GM12878 (cell line): ENCODE measurements around the gene TSPAN15. TPM values are rescaled to one million over a fixed set of nuclear protein-coding genes. Genes with fewer than 3 reads are reported as not detected.

Experiments used
- ATAC-seq: fragments of 200-7000 bp; cut with Tn5 transposase; 3 replicates; pipeline ENCODE4 v1.9.1; 2020; ENCODE audit warnings: mild to moderate bottlenecking, moderate library complexity
- BruUV-seq: library from RNA; stranded (reverse); fragments of 400-500 nt; replicated peaks from 2 replicates; lab custom pipeline; 2021; lab: Mats Ljungman, UMichigan
- CTCF ChIA-PET: fragments of 300-600 bp; sonication (Branson Sonifier 250); formaldehyde crosslinking; extraction: SDS; loops from one replicate; lab custom pipeline; 2021; ENCODE audit warnings: inconsistent platforms; lab: Yijun Ruan, JAX
- POLR2A ChIA-PET: fragments of 350-600 bp; formaldehyde crosslinking; extraction: SDS; loops from one replicate; lab custom pipeline; 2021; ENCODE audit warnings: inconsistent platforms; lab: Charles Lee
- RAD21 ChIA-PET: fragments of 300-600 bp; sonication (Branson Sonifier 250); formaldehyde crosslinking; loops from one replicate; lab custom pipeline; 2023; ENCODE audit warnings: antibody characterized with exemption; ENCODE audit not compliant: unreplicated experiment; lab: Charles Lee
- SMC1A ChIA-PET: fragments of 300-600 bp; sonication (Branson Sonifier 250); formaldehyde crosslinking; loops from one replicate; lab custom pipeline; 2023; ENCODE audit not compliant: unreplicated experiment, uncharacterized antibody; lab: Charles Lee
- DNase-seq: peaks from one replicate; pipeline ENCODE4 v3.0.0-alpha.2; 2011; ENCODE audit warnings: low read depth, low spot score
- FAIRE-seq: peaks from 3 replicates; lab custom pipeline; 2011; peaks lifted over from hg19 to GRCh38; lab: Jason Lieb, UNC
- H2AFZ ChIP-seq: 2 replicates; pipeline ENCODE4 v1.6.0; 2011; ENCODE audit warnings: low read depth, low read length, control low read depth; ENCODE audit not compliant: control insufficient read depth
- H3K27ac ChIP-seq: 2 replicates; pipeline ENCODE4 v1.5.1; 2011; ENCODE audit warnings: control low read depth; ENCODE audit not compliant: control insufficient read depth, insufficient read depth
- H3K27me3 ChIP-seq, 2 experiments: replicated peaks in 1 of 2; 2 replicates each; pipeline versions ENCODE4 v1.6.0 to v1.6.1; 2011; ENCODE audit warnings: low read length in 1 of 2; ENCODE audit not compliant: control insufficient read depth in 2 of 2, insufficient read depth in 2 of 2
- H3K36me3 ChIP-seq, 2 experiments: 2 replicates each; pipeline ENCODE4 v1.5.1; 2011; ENCODE audit warnings: low read length in 1 of 2; ENCODE audit not compliant: control insufficient read depth in 2 of 2, insufficient read depth in 2 of 2
- H3K4me1 ChIP-seq: 2 replicates; pipeline ENCODE4 v1.6.1; 2011; ENCODE audit warnings: mild to moderate bottlenecking, low read length, moderate library complexity, mixed read lengths; ENCODE audit not compliant: control insufficient read depth, insufficient read depth
- H3K4me2 ChIP-seq: 2 replicates; pipeline ENCODE4 v1.6.0; 2011; ENCODE audit warnings: control low read depth; ENCODE audit not compliant: control insufficient read depth, insufficient read depth
- H3K4me3 ChIP-seq: fragments of 200-600 bp; sonication (generic); 2 replicates; pipeline ENCODE4 v1.5.1; 2016
- H3K79me2 ChIP-seq: 2 replicates; pipeline ENCODE4 v1.6.0; 2011; ENCODE audit warnings: low read length; ENCODE audit not compliant: control insufficient read depth, insufficient read depth
- H3K9ac ChIP-seq: 2 replicates; pipeline ENCODE4 v1.8.0; 2011; ENCODE audit warnings: low read length, control low read depth, mixed read lengths; ENCODE audit not compliant: control insufficient read depth, insufficient read depth
- H3K9me3 ChIP-seq: replicated peaks from 3 replicates; pipeline ENCODE4 v1.5.1; 2011; ENCODE audit warnings: mild to moderate bottlenecking, low read length; ENCODE audit not compliant: control insufficient read depth, insufficient read depth
- H4K20me1 ChIP-seq: 2 replicates; pipeline ENCODE4 v1.6.0; 2011; ENCODE audit not compliant: control insufficient read depth, insufficient read depth
- ATF3 ChIP-seq: IDR thresholded peaks from 2 replicates; pipeline ENCODE4 v1.6.1; 2011; ENCODE audit warnings: low read depth, mild to moderate bottlenecking, low read length, moderate library complexity, borderline replicate concordance; ENCODE audit errors: extremely low read depth
- CHD4 ChIP-seq: fragments of 200-600 bp; sonication (generic); IDR thresholded peaks from 2 replicates; pipeline ENCODE4 v1.6.1; 2016; ENCODE audit warnings: mild to moderate bottlenecking
- CREM ChIP-seq: IDR thresholded peaks from 2 replicates; pipeline ENCODE4 v1.6.1; 2014; ENCODE audit warnings: antibody characterized with exemption, low read depth
- FOXM1 ChIP-seq: IDR thresholded peaks from 2 replicates; pipeline ENCODE4 v1.6.1; 2012; ENCODE audit warnings: low read depth, mild to moderate bottlenecking, inconsistent platforms, low read length, moderate library complexity
- IKZF1 ChIP-seq: fragments of 450-650 bp; conservative IDR thresholded peaks from 2 replicates; pipeline ENCODE4 v1.6.1; 2017; ENCODE audit warnings: antibody characterized with exemption, mild to moderate bottlenecking
- PBX3 ChIP-seq: IDR thresholded peaks from 2 replicates; pipeline ENCODE4 v1.6.1; 2011; ENCODE audit warnings: mild to moderate bottlenecking, low read depth, low read length, moderate library complexity; ENCODE audit not compliant: insufficient replicate concordance
- PKNOX1 ChIP-seq: fragments of 450-650 bp; IDR thresholded peaks from 2 replicates; pipeline ENCODE4 v1.6.1; 2016; ENCODE audit warnings: mild to moderate bottlenecking
- SUZ12 ChIP-seq: fragments of 200-600 bp; sonication (generic); IDR thresholded peaks from one replicate; pipeline ENCODE4 v1.6.1; 2018; ENCODE audit warnings: antibody characterized with exemption, mild to moderate bottlenecking; ENCODE audit not compliant: unreplicated experiment
- TCF7 ChIP-seq: IDR thresholded peaks from 2 replicates; pipeline ENCODE4 v1.6.1; 2014; ENCODE audit warnings: antibody characterized with exemption, borderline replicate concordance
- WGBS: methylation state at CpG from one replicate; pipeline ENCODE4 v1.1.6; 2016; ENCODE audit warnings: low lambda C conversion rate; ENCODE audit not compliant: insufficient replicate concordance, insufficient coverage; ENCODE audit errors: missing lambda C conversion rate; 5-methylcytosine and 5-hydroxymethylcytosine counted together
- in situ Hi-C: fragments of 300-500 bp; cut with MboI; formaldehyde crosslinking; loops from 9 replicates; pipeline ENCODE4 v1.14.3; 2018; ENCODE audit warnings: mixed read lengths
- intact Hi-C: fragments of 100-400 bp; cut with micrococcal nuclease; formaldehyde crosslinking; loops from one replicate; pipeline ENCODE4 v1.14.2; 2022; ENCODE audit not compliant: unreplicated experiment
- polyA plus RNA-seq, 11 experiments: library from polyadenylated mRNA; depleted of rRNA in 4 of 11; unstranded in 6 of 11; stranded (reverse) in 5 of 11; fragments of >200 nt; fragmentation: Nextera tagmentation in 4 of 11; fragmentation: Illumina TruSeq in 1 of 11; extraction: Ambion mirVana in 4 of 11; extraction: Trizol in 1 of 11; gene quantifications; 1 replicate in 1 of 11; 2 replicates in 10 of 11; pipeline versions ENCODE4 v1.2.1 to v1.2.3, GENCODE V29; 2011 to 2016; ENCODE audit warnings: inconsistent platforms in 2 of 11, missing spikeins in 2 of 11, low read depth in 1 of 11
- total RNA-seq, 4 experiments: library from RNA; depleted of rRNA in 3 of 4; stranded (reverse); fragments of >200 nt in 3 of 4; fragmentation: Illumina TruSeq in 1 of 4; extraction: Trizol in 1 of 4; gene quantifications; 2 replicates each; pipeline versions ENCODE4 v1.2.1 to v1.2.3, GENCODE V29; 2013 to 2021
- TF ChIP-seq, protein P1 (sequence below), 3 experiments: IDR thresholded peaks in 2 of 3; conservative IDR thresholded peaks in 1 of 3; 2 replicates each; pipeline ENCODE4 v1.5.1; 2011; ENCODE audit warnings: low read depth in 3 of 3, low read length in 3 of 3, mild to moderate bottlenecking in 3 of 3, control low read depth in 2 of 3, moderate library complexity in 2 of 3, inconsistent platforms in 1 of 3, mixed read lengths in 1 of 3; ENCODE audit not compliant: control insufficient read depth in 2 of 3, insufficient read depth in 1 of 3; ENCODE audit errors: extremely low read depth in 1 of 3
- TF ChIP-seq, protein P2 (sequence below): fragments of 450-650 bp; IDR thresholded peaks from 2 replicates; pipeline ENCODE4 v1.6.1; 2018; ENCODE audit warnings: mild to moderate bottlenecking, low read depth, moderate library complexity; ENCODE audit not compliant: partially characterized antibody
- TF ChIP-seq, protein P3 (sequence below): fragments of 450-650 bp; IDR thresholded peaks from 2 replicates; pipeline ENCODE4 v1.6.1; 2017; ENCODE audit warnings: antibody characterized with exemption, mild to moderate bottlenecking, moderate library complexity

TSPAN15 gene
- total and polyA plus RNA-seq, 10 of the 15 experiments (the other 5 are each of a cell fraction or from before 2014, with no cell fraction given) = 1.3 to 8.5 (median 2.4) TPM; not detected in 2

GRCh38 chr10:69419744-69420126 is 31.5 kb upstream of the TSPAN15 start:
- no peaks in the 10 kb centered on the region for H3K79me2 ChIP-seq
- H3K4me2 ChIP-seq = no peak overlapping the region
- no peak overlapping the region for H3K27ac ChIP-seq
- H2AFZ ChIP-seq = no peak overlapping the region
- BruUV-seq = no TSS peak
- ChIA-PET SMC1A (no interaction called here), POLR2A (no interaction called here), RAD21 (no interaction called here), CTCF (interaction anchor here (0.6 to 3.6 kb wide), 2 partner anchors 12 to 217 kb away, joined by 3 to 18 read pairs; no protein-coding TSS in a partner anchor)
- no peak overlapping the region for H3K9ac ChIP-seq
- no peak for FAIRE-seq
- intact Hi-C loops (no loop called here), in situ Hi-C loops (loop anchor here (10.0 kb wide), 1 partner anchor 215 kb away; the partner anchor contains the start of gene FAM241B)
- no peaks in the 10 kb centered on the region for H3K36me3 ChIP-seq
- no peaks in the 10 kb centered on the region for H3K4me1 ChIP-seq
- DNase-seq = no peak
- no peak for ATAC-seq
- H3K27me3 ChIP-seq = no peaks in the 10 kb centered on the region; a peak in 2 of 4 replicates
- no peaks in the 10 kb centered on the region for H4K20me1 ChIP-seq
- TF ChIP-seq PKNOX1 (no peak), TCF7 (no peak), CREM (no peak), IKZF1 (no peak), PBX3 (no peak), FOXM1 (no peak), ATF3 (no peak), CHD4 (no peak), SUZ12 (no peak)
- TF ChIP-seq, protein P1, sequence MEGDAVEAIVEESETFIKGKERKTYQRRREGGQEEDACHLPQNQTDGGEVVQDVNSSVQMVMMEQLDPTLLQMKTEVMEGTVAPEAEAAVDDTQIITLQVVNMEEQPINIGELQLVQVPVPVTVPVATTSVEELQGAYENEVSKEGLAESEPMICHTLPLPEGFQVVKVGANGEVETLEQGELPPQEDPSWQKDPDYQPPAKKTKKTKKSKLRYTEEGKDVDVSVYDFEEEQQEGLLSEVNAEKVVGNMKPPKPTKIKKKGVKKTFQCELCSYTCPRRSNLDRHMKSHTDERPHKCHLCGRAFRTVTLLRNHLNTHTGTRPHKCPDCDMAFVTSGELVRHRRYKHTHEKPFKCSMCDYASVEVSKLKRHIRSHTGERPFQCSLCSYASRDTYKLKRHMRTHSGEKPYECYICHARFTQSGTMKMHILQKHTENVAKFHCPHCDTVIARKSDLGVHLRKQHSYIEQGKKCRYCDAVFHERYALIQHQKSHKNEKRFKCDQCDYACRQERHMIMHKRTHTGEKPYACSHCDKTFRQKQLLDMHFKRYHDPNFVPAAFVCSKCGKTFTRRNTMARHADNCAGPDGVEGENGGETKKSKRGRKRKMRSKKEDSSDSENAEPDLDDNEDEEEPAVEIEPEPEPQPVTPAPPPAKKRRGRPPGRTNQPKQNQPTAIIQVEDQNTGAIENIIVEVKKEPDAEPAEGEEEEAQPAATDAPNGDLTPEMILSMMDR (IDR thresholded peaks at IDR 0.05 in 2 of 3, conservative IDR thresholded peaks at IDR 0.05 in 1 of 3; ENCODE audit: control insufficient read depth in 2 of 3, extremely low read depth in 1 of 3, insufficient read depth in 1 of 3, low read depth in 3 of 3, low read length in 3 of 3) = no peak
- TF ChIP-seq, protein P2, sequence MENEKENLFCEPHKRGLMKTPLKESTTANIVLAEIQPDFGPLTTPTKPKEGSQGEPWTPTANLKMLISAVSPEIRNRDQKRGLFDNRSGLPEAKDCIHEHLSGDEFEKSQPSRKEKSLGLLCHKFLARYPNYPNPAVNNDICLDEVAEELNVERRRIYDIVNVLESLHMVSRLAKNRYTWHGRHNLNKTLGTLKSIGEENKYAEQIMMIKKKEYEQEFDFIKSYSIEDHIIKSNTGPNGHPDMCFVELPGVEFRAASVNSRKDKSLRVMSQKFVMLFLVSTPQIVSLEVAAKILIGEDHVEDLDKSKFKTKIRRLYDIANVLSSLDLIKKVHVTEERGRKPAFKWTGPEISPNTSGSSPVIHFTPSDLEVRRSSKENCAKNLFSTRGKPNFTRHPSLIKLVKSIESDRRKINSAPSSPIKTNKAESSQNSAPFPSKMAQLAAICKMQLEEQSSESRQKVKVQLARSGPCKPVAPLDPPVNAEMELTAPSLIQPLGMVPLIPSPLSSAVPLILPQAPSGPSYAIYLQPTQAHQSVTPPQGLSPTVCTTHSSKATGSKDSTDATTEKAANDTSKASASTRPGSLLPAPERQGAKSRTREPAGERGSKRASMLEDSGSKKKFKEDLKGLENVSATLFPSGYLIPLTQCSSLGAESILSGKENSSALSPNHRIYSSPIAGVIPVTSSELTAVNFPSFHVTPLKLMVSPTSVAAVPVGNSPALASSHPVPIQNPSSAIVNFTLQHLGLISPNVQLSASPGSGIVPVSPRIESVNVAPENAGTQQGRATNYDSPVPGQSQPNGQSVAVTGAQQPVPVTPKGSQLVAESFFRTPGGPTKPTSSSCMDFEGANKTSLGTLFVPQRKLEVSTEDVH = no peak
- TF ChIP-seq, protein P3, sequence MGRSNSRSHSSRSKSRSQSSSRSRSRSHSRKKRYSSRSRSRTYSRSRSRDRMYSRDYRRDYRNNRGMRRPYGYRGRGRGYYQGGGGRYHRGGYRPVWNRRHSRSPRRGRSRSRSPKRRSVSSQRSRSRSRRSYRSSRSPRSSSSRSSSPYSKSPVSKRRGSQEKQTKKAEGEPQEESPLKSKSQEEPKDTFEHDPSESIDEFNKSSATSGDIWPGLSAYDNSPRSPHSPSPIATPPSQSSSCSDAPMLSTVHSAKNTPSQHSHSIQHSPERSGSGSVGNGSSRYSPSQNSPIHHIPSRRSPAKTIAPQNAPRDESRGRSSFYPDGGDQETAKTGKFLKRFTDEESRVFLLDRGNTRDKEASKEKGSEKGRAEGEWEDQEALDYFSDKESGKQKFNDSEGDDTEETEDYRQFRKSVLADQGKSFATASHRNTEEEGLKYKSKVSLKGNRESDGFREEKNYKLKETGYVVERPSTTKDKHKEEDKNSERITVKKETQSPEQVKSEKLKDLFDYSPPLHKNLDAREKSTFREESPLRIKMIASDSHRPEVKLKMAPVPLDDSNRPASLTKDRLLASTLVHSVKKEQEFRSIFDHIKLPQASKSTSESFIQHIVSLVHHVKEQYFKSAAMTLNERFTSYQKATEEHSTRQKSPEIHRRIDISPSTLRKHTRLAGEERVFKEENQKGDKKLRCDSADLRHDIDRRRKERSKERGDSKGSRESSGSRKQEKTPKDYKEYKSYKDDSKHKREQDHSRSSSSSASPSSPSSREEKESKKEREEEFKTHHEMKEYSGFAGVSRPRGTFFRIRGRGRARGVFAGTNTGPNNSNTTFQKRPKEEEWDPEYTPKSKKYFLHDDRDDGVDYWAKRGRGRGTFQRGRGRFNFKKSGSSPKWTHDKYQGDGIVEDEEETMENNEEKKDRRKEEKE = no peak
- no peak overlapping the region for H3K4me3 ChIP-seq
- no peaks in the 10 kb centered on the region for H3K9me3 ChIP-seq
- 57% methylated on average over 11 of the region's 11 CpGs for WGBS
